Ovary (tissue), 3 donors: ENCODE data around the gene ZMYM4.

Source experiments
- POLR2A ChIP-seq: fragments of 450-650 bp; IDR thresholded peaks from one replicate; pipeline ENCODE4 v1.6.1; 2017; ENCODE audit warnings: antibody characterized with exemption, mild to moderate bottlenecking, moderate library complexity
- TF ChIP-seq, protein P1 (sequence below), 3 donors: fragments of 450-650 bp in 2 of 3; fragments of 200-600 bp in 1 of 3; IDR thresholded peaks; one replicate each; pipeline versions ENCODE4 v1.5.1 to v1.8.0; 2016 to 2022; ENCODE audit warnings: antibody characterized with exemption in 3 of 3, mild to moderate bottlenecking in 1 of 3
- donor health status: DM: no; HTN: no; CAD: no.

DNA sequence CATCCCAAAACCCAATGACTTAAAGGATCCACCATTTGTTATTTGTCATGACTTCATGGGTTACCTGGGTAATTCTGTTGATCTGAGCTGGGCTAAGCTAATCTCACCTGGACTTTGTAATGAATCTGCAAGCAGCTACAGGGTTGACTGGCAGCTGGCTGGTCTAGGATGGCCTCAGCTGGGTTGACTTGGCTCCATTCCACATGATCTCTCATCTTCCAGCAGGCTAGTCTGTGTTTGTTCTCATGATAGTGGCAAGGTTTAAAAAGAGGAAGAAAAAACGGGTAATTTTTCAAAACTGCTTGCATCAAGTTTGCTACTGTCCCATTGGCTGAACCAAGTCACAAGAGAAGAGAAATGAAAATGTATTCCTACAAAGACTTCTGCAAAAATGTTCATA is 24.8 kb upstream of the ZMYM4 start:
- TF ChIP-seq, protein P1, sequence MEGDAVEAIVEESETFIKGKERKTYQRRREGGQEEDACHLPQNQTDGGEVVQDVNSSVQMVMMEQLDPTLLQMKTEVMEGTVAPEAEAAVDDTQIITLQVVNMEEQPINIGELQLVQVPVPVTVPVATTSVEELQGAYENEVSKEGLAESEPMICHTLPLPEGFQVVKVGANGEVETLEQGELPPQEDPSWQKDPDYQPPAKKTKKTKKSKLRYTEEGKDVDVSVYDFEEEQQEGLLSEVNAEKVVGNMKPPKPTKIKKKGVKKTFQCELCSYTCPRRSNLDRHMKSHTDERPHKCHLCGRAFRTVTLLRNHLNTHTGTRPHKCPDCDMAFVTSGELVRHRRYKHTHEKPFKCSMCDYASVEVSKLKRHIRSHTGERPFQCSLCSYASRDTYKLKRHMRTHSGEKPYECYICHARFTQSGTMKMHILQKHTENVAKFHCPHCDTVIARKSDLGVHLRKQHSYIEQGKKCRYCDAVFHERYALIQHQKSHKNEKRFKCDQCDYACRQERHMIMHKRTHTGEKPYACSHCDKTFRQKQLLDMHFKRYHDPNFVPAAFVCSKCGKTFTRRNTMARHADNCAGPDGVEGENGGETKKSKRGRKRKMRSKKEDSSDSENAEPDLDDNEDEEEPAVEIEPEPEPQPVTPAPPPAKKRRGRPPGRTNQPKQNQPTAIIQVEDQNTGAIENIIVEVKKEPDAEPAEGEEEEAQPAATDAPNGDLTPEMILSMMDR (IDR thresholded peaks at IDR 0.05), result no peak
- no peak for TF ChIP-seq POLR2A
